UCSD-AML1 (cell line): ENCODE measurements around the gene GLUD1.
"Not testable (repeated sequence)": the region's sequence is repeated elsewhere in the genome, so short reads cannot be mapped to it uniquely, and the experiment has no call there.

Experiments used
- DNase-seq: peaks from one replicate; lab custom pipeline; 2025; ENCODE audit not compliant: unreplicated experiment; lab: John Stamatoyannopoulos, UW

GLUD1 gene

GRCh38 chr10:87094373-87095235 is at the start of gene GLUD1, which contains the start of gene SHLD2:
Gene GLUD1, minus strand, starts transcription at chr10:87094843. Its CDS starts 74 bp downstream, at chr10:87094769.
Gene SHLD2, plus strand, starts transcription at chr10:87095206. Its CDS starts 56,149 bp downstream, at chr10:87151355.
- peak; percentile 93 for DNase-seq

- not testable (repeated sequence) for DNase-seq
Observed at GRCh38 chr10:87143109-87143418, 48.4 kb upstream of the GLUD1 start.

GRCh38 chr10:87142230-87143108 is 47.8 kb upstream of the GLUD1 start:
- DNase-seq: not testable (repeated sequence)

GRCh38 chr10:87137478-87137877 is 42.8 kb upstream of the GLUD1 start:
- DNase-seq: not testable (repeated sequence)

GRCh38 chr10:87134440-87134839 is 39.8 kb upstream of the GLUD1 start:
- not testable (repeated sequence) for DNase-seq

GRCh38 chr10:87133936-87134335 is 39.3 kb upstream of the GLUD1 start:
- not testable (repeated sequence) for DNase-seq

- DNase-seq: not testable (repeated sequence)
Observed at GRCh38 chr10:87132176-87132575, 37.5 kb upstream of the GLUD1 start.

GRCh38 chr10:87127607-87128156 is 33.0 kb upstream of the GLUD1 start:
- DNase-seq: not testable (repeated sequence)

GRCh38 chr10:87127048-87127447 is 32.4 kb upstream of the GLUD1 start:
- not testable (repeated sequence) for DNase-seq

- not testable (repeated sequence) for DNase-seq
Observed at GRCh38 chr10:87123351-87123750, 28.7 kb upstream of the GLUD1 start.

GRCh38 chr10:87119029-87119428 is 24.4 kb upstream of the GLUD1 start:
- not testable (repeated sequence) for DNase-seq

GRCh38 chr10:87118122-87118521 is 23.5 kb upstream of the GLUD1 start:
- DNase-seq: not testable (repeated sequence)

- no peak for DNase-seq
Observed at GRCh38 chr10:87105446-87106124, 10.9 kb upstream of the GLUD1 start.

- not testable (repeated sequence) for DNase-seq
Observed at GRCh38 chr10:87104727-87105126, 10.1 kb upstream of the GLUD1 start.

- DNase-seq: no peak
Observed at GRCh38 chr10:87101996-87102395, 7.4 kb upstream of the GLUD1 start.

GRCh38 chr10:87095236-87095945 is 748 bp upstream of the GLUD1 start:
- DNase-seq: peak; percentile 89

GRCh38 chr10:87093632-87094372 is 841 bp downstream of the GLUD1 start:
- DNase-seq: peak; percentile 70

GRCh38 chr10:87092861-87093631 is 1.6 kb downstream of the GLUD1 start:
- DNase-seq: no peak
